NCI-H748 (cell line): ENCODE measurements around the gene ELP6.
"Not testable (repeated sequence)": the region's sequence is repeated elsewhere in the genome, so short reads cannot be mapped to it uniquely, and the experiment has no call there.

Experiments
- DNase-seq: peaks from one replicate; lab custom pipeline; 2025; ENCODE audit not compliant: unreplicated experiment; lab: John Stamatoyannopoulos, UW

ELP6 gene

GRCh38 chr3:47468315-47468714 is 45.2 kb downstream of the ELP6 start:
- not testable (repeated sequence) for DNase-seq

- DNase-seq, result no peak
These were observed 48.9 kb downstream of the ELP6 start for GRCh38 chr3:47464588-47464987.

DNA sequence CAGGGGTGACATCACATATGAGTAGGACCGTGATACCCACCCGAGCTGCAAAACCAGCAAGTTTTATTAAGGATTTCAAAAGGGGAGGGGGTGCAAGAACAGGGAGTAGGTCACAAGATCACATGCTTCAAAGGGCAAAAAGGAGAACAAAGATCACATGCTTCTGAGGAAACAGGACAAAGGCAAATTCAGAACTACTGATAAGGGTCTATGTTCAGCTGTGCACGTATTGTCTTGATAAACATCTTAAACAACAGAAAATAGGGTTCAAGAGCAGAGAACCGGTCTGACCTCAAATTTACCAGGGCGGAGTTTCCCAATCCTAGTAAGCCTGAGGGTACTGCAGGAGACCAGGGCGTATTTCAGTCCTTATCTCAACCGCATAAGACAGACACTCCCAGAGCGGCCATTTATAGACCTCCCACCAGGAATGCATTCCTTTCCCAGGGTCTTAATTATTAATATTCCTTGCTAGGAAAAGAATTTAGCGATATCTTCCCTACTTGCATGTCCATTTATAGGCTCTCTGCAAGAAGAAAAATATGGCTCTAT is 53.9 kb downstream of the ELP6 start:
- not testable (repeated sequence) for DNase-seq

DNA sequence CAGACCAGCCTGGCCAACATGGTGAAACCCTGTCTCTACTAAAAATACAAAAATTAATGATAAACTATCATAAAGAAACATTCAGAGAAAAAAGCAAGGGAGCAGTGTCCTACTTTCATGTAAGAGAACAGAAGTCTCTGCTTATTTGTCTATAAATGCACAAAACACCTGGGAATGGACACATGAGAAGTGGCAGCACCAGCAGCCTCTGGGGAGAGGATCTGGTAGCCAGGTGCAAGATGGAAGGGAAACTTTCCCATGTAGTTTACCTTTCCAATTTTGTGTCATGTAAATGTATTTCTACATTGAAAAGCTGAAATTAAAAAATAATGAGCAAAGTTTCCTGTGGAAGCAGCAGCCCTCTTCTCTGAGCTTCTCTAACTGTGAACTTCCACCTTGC is 56.5 kb downstream of the ELP6 start:
- DNase-seq, result no peak

DNA sequence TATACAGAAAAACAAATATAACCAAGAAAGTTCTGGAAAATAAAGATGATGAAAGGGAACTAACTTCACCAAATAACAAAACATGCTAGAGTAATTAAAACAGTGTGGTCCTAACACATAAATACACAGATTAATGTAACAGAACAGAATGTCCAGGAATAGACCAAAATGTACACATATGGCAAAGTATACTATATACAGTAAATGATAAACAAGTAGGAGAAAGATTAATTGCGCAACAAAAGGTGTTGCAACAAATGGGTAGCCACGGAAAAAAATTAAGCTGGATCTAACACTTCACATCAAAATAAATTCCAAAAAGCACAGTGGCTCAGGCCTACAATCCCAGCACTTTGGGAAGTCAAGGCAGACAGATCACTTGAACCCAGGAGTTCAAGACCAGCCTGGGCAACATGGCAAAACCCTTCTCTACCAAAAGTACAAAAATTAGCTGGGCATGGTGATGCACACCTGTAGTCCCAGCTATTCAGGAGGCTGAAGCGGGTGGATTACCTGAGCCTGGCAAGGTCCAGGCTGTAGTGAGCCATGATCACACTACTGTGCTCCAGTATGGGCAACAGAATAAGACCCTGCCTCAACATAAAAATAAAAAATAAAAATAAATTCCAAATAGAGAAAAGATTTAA is 57.6 kb downstream of the ELP6 start:
- no peak for DNase-seq

DNA sequence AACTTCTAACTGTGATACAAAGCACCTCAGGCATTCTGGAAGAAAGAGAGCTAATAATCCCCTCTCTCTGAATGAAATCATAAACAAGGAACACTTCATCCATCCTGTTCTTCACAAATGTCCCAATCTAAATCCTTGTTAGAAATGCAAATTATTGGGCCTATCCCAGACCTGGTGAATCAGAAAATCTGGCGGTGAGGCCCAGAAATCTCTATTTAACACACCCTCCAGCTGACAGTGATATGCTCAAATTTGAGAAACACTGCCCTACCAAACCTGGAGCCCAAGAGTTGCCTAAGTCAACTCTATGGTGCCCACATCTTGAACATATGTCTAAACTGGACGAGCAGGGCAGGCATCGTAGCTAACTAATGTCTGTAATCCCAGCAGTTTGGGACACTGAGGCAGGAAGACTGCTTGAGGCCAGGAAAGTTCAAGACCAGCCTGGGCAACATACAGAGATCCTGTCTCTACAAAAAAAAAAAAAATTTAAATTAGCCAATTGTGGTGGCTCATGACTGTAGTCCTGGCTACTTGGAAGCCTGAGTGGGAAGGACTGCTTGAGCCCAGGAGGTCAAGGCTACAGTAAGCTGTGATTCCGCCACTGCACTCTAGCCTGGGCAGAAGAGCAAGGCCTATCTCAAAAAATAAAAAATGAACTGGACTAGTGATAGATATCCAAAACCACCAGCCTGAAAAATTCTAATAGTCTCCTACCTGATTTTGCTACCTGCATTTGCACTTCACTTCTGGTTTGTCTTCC is 60.9 kb downstream of the ELP6 start:
- DNase-seq, result no peak
